Measurements from ENCODE around the gene DNAI2. TPM values are rescaled to one million over a fixed set of nuclear protein-coding genes. Genes with fewer than 3 reads are reported as not detected.

The DNAI2 gene
- total RNA-seq, 1 donor from 2014 or later = not detected

DNA sequence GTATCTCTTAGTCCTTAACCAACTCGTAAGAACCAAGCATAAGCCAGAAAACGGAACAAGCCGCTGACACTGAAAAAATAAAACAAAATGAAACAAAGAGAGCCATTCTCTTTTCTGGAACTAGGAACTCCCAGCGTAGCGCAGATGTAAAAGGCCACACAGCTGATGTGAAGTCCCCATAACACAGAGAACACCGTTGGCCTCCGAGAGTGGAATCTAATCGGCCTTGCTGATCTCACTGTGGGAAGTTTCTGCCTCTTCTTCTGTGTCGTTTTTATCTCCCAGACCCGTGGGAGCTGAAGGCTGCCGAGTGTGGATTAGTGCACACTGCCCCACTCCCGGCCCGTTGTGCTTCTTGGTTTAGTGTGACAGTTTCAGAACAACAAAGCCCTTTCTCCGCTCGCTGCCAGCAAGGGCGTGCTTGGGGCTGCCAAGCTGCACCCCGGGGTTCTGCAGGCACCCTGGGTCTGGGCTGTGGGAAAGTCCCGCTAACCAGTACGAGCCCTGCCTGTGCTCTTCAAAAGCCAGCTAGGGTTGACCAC lies 38.9 kb upstream of the DNAI2 start:
- TF ChIP-seq, protein P1, sequence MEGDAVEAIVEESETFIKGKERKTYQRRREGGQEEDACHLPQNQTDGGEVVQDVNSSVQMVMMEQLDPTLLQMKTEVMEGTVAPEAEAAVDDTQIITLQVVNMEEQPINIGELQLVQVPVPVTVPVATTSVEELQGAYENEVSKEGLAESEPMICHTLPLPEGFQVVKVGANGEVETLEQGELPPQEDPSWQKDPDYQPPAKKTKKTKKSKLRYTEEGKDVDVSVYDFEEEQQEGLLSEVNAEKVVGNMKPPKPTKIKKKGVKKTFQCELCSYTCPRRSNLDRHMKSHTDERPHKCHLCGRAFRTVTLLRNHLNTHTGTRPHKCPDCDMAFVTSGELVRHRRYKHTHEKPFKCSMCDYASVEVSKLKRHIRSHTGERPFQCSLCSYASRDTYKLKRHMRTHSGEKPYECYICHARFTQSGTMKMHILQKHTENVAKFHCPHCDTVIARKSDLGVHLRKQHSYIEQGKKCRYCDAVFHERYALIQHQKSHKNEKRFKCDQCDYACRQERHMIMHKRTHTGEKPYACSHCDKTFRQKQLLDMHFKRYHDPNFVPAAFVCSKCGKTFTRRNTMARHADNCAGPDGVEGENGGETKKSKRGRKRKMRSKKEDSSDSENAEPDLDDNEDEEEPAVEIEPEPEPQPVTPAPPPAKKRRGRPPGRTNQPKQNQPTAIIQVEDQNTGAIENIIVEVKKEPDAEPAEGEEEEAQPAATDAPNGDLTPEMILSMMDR (IDR thresholded peaks at IDR 0.05) = no peak
- DNase-seq (ENCODE audit: low spot score) = no peak
- peaks cover 2% of the 10 kb centered on the region for H3K27me3 Mint-ChIP-seq (ENCODE audit: low read depth)
- H3K4me1 Mint-ChIP-seq (ENCODE audit: low read depth) = no peaks in the 10 kb centered on the region
- no peak overlapping the region for H3K27ac Mint-ChIP-seq (ENCODE audit: unreplicated experiment)
- no peaks in the 10 kb centered on the region for H3K9me3 Mint-ChIP-seq (ENCODE audit: low read depth)
- no peak overlapping the region for H3K4me3 Mint-ChIP-seq (ENCODE audit: unreplicated experiment)
- no peaks in the 10 kb centered on the region for H3K36me3 Mint-ChIP-seq (ENCODE audit: low read depth)

DNA sequence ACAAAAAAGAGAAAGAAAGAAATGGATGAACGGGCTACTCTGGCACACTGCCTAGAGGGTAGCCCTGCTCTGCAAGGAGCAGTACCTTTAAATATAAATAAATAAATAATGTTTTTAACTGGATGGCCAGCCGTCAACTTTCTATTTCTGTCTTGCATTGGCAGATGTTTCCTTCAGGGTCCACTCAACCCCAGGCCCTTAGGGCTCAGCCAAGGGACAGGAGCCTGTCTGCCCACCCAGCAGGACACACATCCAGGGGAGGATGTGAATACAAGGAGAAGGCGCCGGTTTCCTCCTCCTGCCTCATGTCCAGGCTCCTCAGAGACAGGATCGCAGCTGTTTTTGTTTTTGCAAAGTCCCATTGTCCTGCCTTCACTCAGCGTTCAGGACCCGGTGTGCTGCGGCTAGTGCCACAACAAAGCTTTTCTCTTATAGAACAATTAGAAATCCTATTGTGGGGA lies 38.1 kb upstream of the DNAI2 start:
- peaks cover 2% of the 10 kb centered on the region for H3K27me3 Mint-ChIP-seq (ENCODE audit: low read depth)
- TF ChIP-seq, protein P1 (IDR thresholded peaks at IDR 0.05) = no peak
- no peak overlapping the region for H3K27ac Mint-ChIP-seq (ENCODE audit: unreplicated experiment)
- no peak overlapping the region for H3K4me3 Mint-ChIP-seq (ENCODE audit: unreplicated experiment)
- H3K36me3 Mint-ChIP-seq (ENCODE audit: low read depth) = no peaks in the 10 kb centered on the region
- H3K9me3 Mint-ChIP-seq (ENCODE audit: low read depth) = no peaks in the 10 kb centered on the region
- H3K4me1 Mint-ChIP-seq (ENCODE audit: low read depth) = peaks cover 6% of the 10 kb centered on the region
- DNase-seq (ENCODE audit: low spot score) = no peak

DNA sequence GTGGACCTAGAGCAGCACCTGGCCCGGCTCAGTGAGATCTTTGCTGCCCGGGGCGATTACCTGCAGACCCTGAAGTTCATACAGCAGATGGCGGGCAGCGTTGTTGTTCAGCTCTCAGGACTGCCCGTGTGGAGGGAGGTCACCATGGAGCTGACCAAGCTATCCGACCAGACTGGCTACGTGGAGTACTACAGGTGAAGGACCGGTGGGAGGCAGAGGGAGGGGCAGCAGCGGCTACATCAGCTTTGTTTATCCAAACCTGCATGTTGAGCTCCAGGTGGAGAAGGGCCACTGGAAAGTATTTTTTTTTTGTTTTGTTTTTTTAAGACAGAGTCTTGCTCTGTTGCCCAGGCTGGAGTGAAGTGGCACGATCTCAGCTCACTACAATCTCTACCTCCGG lies 36.7 kb upstream of the DNAI2 start:
- TF ChIP-seq, protein P1 (IDR thresholded peaks at IDR 0.05) = no peak
- Mint-ChIP-seq H3K4me1 (ENCODE audit: low read depth) (peaks cover 7% of the 10 kb centered on the region), H3K27ac (ENCODE audit: unreplicated experiment) (no peak overlapping the region), H3K4me3 (ENCODE audit: unreplicated experiment) (no peak overlapping the region), H3K9me3 (ENCODE audit: low read depth) (no peaks in the 10 kb centered on the region), H3K36me3 (ENCODE audit: low read depth) (no peaks in the 10 kb centered on the region), H3K27me3 (ENCODE audit: low read depth) (peaks cover 2% of the 10 kb centered on the region)
- no peak for DNase-seq (ENCODE audit: low spot score)

DNA sequence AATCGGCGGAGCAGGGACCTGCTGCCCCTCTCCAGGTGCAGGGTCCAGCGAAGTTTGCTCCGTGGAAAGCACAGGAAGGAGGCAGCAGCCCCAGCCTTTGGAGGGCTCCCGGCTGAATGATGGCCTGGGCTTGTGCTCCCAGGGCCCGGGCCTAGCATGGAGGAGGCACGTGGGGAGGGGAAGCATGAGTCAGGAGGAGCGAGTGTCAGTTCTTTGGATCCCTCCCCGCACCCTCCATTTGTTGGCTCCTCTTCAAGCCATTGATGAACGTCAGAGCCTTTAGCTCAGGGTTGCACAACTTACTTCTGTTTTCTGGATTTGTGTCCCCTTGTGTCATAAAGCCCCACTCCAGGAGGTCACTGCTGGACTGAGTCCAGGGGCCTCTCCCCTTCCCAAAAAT lies 34.9 kb upstream of the DNAI2 start:
- no peaks in the 10 kb centered on the region for H3K36me3 Mint-ChIP-seq (ENCODE audit: low read depth)
- no peak overlapping the region for H3K27ac Mint-ChIP-seq (ENCODE audit: unreplicated experiment)
- peaks cover 7% of the 10 kb centered on the region for H3K4me1 Mint-ChIP-seq (ENCODE audit: low read depth)
- no peaks in the 10 kb centered on the region for H3K9me3 Mint-ChIP-seq (ENCODE audit: low read depth)
- H3K4me3 Mint-ChIP-seq (ENCODE audit: unreplicated experiment) = no peak overlapping the region
- no peaks in the 10 kb centered on the region for H3K27me3 Mint-ChIP-seq (ENCODE audit: low read depth)
- no peak for DNase-seq (ENCODE audit: low spot score)
- TF ChIP-seq, protein P1 (IDR thresholded peaks at IDR 0.05) = no peak

DNA sequence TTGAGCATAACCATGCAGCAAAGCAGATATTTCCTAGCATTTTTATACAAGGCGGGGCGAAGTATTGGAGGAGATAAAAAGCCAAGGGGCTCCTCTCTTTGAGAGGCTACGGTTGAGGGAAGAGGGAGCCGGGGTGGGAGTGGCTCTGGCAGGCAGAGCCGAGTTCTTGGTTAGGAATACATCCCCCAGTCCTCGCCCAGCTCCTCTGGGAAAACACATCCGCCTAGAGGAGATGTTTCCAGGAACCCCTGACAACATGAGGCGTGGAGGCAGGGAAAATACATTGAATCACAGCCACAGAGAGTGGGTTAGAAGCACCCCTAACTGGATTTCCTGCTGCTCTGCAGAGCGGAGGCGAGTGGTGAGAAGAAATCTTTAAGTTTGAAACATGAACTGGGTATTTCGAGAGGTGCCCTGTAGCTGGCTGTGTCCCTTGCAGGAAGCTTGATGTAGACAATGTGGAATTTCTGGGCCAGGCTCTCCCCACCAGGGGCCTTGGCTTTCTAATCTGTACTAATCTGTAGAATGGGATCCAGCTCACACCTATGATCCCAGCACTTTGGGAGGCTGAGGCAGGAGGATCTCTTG lies 33.3 kb upstream of the DNAI2 start:
- H3K27ac Mint-ChIP-seq (ENCODE audit: unreplicated experiment) = no peak overlapping the region
- H3K27me3 Mint-ChIP-seq (ENCODE audit: low read depth) = no peaks in the 10 kb centered on the region
- TF ChIP-seq, protein P1 (IDR thresholded peaks at IDR 0.05) = no peak
- no peak overlapping the region for H3K4me3 Mint-ChIP-seq (ENCODE audit: unreplicated experiment)
- peaks cover 9% of the 10 kb centered on the region for H3K4me1 Mint-ChIP-seq (ENCODE audit: low read depth)
- H3K36me3 Mint-ChIP-seq (ENCODE audit: low read depth) = no peaks in the 10 kb centered on the region
- H3K9me3 Mint-ChIP-seq (ENCODE audit: low read depth) = no peaks in the 10 kb centered on the region
- DNase-seq (ENCODE audit: low spot score) = no peak

Data from chondrocyte (in vitro differentiated cells).